OCI-LY3 (cell line): ENCODE data around the gene PRR35.

Experiments used
- H2AFZ ChIP-seq: fragments of 200-600, 300-600 bp; shearing (Covaris generic); 2 replicates; pipeline ENCODE4 v1.6.0; 2014; ENCODE audit warnings: antibody characterized with exemption, low read depth, low read length
- H3K27ac ChIP-seq: fragments of 200-600, 300-600 bp; sonication (generic); 2 replicates; pipeline ENCODE4 v1.5.1; 2014; ENCODE audit warnings: mild to moderate bottlenecking, low read length, moderate library complexity, mixed read lengths
- H3K27me3 ChIP-seq: fragments of 200-600, 300-600 bp; sonication (generic); 2 replicates; pipeline ENCODE4 v1.6.1; 2014; ENCODE audit warnings: low read depth, low read length, mixed read lengths
- H3K36me3 ChIP-seq: fragments of 200-600, 300-600 bp; sonication (generic); replicated peaks from 2 replicates; pipeline ENCODE3; 2014; ENCODE audit warnings: low read depth, low read length, mixed read lengths
- H3K4me1 ChIP-seq: fragments of 300-600, 200-600 bp; sonication (generic); 2 replicates; pipeline ENCODE4 v1.6.1; 2014; ENCODE audit warnings: low read length, mixed read lengths
- H3K4me2 ChIP-seq: fragments of 200-600, 300-600 bp; sonication (generic); 2 replicates; pipeline ENCODE4 v1.6.1; 2014; ENCODE audit warnings: low read length, mixed read lengths
- H3K4me3 ChIP-seq: fragments of 300-600, 200-600 bp; sonication (generic); 2 replicates; pipeline ENCODE4 v1.5.1; 2014; ENCODE audit warnings: antibody characterized with exemption, mild to moderate bottlenecking, low read length, moderate library complexity
- H3K79me2 ChIP-seq: fragments of 300-600, 200-600 bp; shearing (Covaris generic); 2 replicates; pipeline ENCODE4 v1.6.1; 2014; ENCODE audit warnings: mild to moderate bottlenecking, low read length, mixed read lengths
- H3K9ac ChIP-seq: fragments of 300-600, 200-600 bp; shearing (Covaris generic); 2 replicates; pipeline ENCODE4 v1.6.0; 2014; ENCODE audit warnings: mild to moderate bottlenecking, low read length, moderate library complexity
- H3K9me3 ChIP-seq: fragments of 200-600, 300-600 bp; shearing (Covaris generic); 2 replicates; pipeline ENCODE4 v1.6.1; 2014; ENCODE audit warnings: low read length, mixed read lengths; ENCODE audit not compliant: insufficient read depth
- H4K20me1 ChIP-seq: fragments of 200-600, 300-600 bp; sonication (generic); 2 replicates; pipeline ENCODE4 v1.6.1; 2016; ENCODE audit warnings: low read length, mixed read lengths; ENCODE audit not compliant: insufficient read depth
- CTCF ChIP-seq: fragments of 200-600, 300-600 bp; sonication (generic); IDR thresholded peaks from 2 replicates; pipeline ENCODE4 v1.5.1; 2014; ENCODE audit warnings: antibody characterized with exemption, low read length, low read depth
- EZH2phosphoT487 ChIP-seq: fragments of 200-600 bp; shearing (Covaris generic); IDR thresholded peaks from 2 replicates; pipeline ENCODE4 v1.6.1; 2018; ENCODE audit warnings: antibody characterized with exemption, mixed run types, low read depth

PRR35 gene

DNA sequence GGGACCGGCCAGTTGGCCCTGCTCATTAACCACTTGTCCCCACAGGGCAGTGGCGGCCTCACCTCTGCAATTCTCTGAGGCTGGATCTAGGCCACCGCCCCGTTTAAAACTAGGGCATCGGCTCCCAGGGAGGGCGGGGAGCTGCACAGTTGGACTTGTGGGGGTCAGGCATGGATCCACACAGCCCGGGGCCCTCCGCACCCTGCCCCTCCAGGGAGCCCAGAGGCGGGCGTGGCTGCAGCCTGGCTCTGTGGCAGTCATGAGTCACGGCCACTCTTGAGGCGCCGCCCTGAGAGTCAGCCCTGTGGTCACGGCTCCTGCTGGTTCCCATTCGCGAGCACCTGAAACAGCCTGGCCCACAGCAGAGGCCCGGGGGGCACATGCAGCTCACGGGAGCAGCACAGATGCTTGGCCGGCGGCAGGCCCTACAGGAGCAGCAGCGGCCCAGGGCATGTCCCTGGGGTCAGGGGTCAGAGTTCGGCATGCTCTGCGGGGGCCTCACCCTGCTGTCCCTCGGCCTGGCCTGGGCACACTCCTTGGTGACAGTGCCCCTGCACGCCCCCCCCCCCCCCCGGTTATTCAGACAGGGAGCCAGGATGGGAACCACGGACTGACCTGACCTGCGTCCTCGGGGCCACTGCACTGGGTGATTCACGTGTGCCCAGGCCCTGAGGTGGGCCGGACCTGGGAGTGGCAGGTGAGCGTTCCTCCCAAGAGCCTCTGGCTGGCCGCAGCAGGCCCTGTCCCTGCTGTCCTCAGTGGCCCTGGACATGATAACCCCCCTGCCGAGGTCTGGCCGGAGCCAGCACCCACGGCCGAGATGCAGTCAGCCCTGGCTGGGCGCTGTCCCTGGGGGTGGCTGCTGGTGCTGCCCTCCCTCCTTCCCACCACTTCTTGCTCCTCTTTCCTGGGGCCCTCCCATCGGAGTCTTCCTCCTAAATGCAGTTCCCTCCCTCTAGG is 24.5 kb upstream of the PRR35 start:
- H3K36me3 ChIP-seq: peaks cover 3% of the 10 kb centered on the region
- H2AFZ ChIP-seq: no peak overlapping the region
- peaks cover 100% of the 10 kb centered on the region for H3K79me2 ChIP-seq
- no peak overlapping the region for H3K4me3 ChIP-seq
- no peak for TF ChIP-seq EZH2phosphoT487
- TF ChIP-seq CTCF: no peak
- H3K4me2 ChIP-seq: no peak overlapping the region
- no peak overlapping the region for H3K27ac ChIP-seq
- no peaks in the 10 kb centered on the region for H3K4me1 ChIP-seq
- peaks cover 32% of the 10 kb centered on the region for H4K20me1 ChIP-seq
- H3K9ac ChIP-seq: no peak overlapping the region
- H3K27me3 ChIP-seq: no peaks in the 10 kb centered on the region
- H3K9me3 ChIP-seq: no peaks in the 10 kb centered on the region

GRCh38 chr16:536746-537145 is 23.4 kb upstream of the PRR35 start:
- Histone ChIP-seq H3K9me3 (no peaks in the 10 kb centered on the region), H3K36me3 (peaks cover 7% of the 10 kb centered on the region), H3K27me3 (no peaks in the 10 kb centered on the region), H3K27ac (no peak overlapping the region), H3K79me2 (peaks cover 100% of the 10 kb centered on the region), H3K4me3 (no peak overlapping the region), H4K20me1 (peaks cover 30% of the 10 kb centered on the region), H2AFZ (no peak overlapping the region), H3K4me2 (no peak overlapping the region), H3K4me1 (no peaks in the 10 kb centered on the region), H3K9ac (no peak overlapping the region)
- TF ChIP-seq EZH2phosphoT487 (no peak), CTCF (no peak)

- H3K36me3 ChIP-seq: peaks cover 7% of the 10 kb centered on the region
- no peak for TF ChIP-seq CTCF
- H3K4me2 ChIP-seq: no peak overlapping the region
- no peaks in the 10 kb centered on the region for H3K4me1 ChIP-seq
- peaks cover 100% of the 10 kb centered on the region for H3K79me2 ChIP-seq
- H3K9ac ChIP-seq: no peak overlapping the region
- H3K27ac ChIP-seq: no peak overlapping the region
- H3K4me3 ChIP-seq: no peak overlapping the region
- no peaks in the 10 kb centered on the region for H3K9me3 ChIP-seq
- H2AFZ ChIP-seq: no peak overlapping the region
- H4K20me1 ChIP-seq: peaks cover 30% of the 10 kb centered on the region
- no peaks in the 10 kb centered on the region for H3K27me3 ChIP-seq
Observed at GRCh38 chr16:537415-538335, 22.5 kb upstream of the PRR35 start.
